Measurements from ENCODE around the gene MYO9A.
"Not testable (repeated sequence)": the region's sequence is repeated elsewhere in the genome, so short reads cannot be mapped to it uniquely, and the experiment has no call there.

The MYO9A gene

GRCh38 chr15:72034859-72035650 lies 82.9 kb downstream of the MYO9A start:
- no peak for DNase-seq (ENCODE audit: low read depth)
- TF ChIP-seq, protein P1, sequence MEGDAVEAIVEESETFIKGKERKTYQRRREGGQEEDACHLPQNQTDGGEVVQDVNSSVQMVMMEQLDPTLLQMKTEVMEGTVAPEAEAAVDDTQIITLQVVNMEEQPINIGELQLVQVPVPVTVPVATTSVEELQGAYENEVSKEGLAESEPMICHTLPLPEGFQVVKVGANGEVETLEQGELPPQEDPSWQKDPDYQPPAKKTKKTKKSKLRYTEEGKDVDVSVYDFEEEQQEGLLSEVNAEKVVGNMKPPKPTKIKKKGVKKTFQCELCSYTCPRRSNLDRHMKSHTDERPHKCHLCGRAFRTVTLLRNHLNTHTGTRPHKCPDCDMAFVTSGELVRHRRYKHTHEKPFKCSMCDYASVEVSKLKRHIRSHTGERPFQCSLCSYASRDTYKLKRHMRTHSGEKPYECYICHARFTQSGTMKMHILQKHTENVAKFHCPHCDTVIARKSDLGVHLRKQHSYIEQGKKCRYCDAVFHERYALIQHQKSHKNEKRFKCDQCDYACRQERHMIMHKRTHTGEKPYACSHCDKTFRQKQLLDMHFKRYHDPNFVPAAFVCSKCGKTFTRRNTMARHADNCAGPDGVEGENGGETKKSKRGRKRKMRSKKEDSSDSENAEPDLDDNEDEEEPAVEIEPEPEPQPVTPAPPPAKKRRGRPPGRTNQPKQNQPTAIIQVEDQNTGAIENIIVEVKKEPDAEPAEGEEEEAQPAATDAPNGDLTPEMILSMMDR (conservative IDR thresholded peaks at IDR 0.05; ENCODE audit: control insufficient read depth, insufficient read depth, low read depth, low read length) = no peak

DNA sequence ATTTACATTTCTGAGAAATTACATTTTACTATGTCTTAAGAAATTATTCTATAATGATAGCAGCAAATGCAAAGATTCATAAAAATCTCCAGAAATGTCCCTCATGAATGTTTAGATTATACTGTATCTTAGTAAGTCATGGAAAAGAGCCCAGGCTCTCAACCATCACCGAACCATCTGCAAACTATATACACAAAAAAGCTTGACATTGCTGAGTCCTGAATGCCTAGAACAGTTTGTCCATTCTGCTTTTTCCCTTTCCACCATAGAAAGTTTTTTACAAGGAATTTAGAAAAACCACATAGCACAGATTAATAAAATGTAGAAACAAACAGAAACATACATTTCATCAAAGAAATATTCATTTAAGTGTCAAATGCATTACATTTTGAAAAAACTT lies 83.6 kb downstream of the MYO9A start:
- H3K4me3 ChIP-seq (ENCODE audit: control insufficient read depth, low read depth, low read length) = no peak overlapping the region
- TF ChIP-seq, protein P1 (conservative IDR thresholded peaks at IDR 0.05; ENCODE audit: control insufficient read depth, insufficient read depth, low read depth, low read length) = no peak
- no peak for DNase-seq (ENCODE audit: low read depth)

More at GRCh38 chr15:72034859-72035650, 82.9 kb downstream of the MYO9A start:
- no peak overlapping the region for H3K4me3 ChIP-seq (ENCODE audit: control insufficient read depth, low read depth, low read length)

GRCh38 chr15:72033711-72034110 lies 84.2 kb downstream of the MYO9A start:
- no peak overlapping the region for H3K4me3 ChIP-seq (ENCODE audit: control insufficient read depth, low read depth, low read length)
- DNase-seq (ENCODE audit: low read depth) = peak; percentile 44
- TF ChIP-seq, protein P1 (conservative IDR thresholded peaks at IDR 0.05; ENCODE audit: control insufficient read depth, insufficient read depth, low read depth, low read length) = no peak

GRCh38 chr15:72033285-72033684 lies 84.7 kb downstream of the MYO9A start:
- no peak for DNase-seq (ENCODE audit: low read depth)
- TF ChIP-seq, protein P1 (conservative IDR thresholded peaks at IDR 0.05; ENCODE audit: control insufficient read depth, insufficient read depth, low read depth, low read length) = no peak
- H3K4me3 ChIP-seq (ENCODE audit: control insufficient read depth, low read depth, low read length) = no peak overlapping the region

DNA sequence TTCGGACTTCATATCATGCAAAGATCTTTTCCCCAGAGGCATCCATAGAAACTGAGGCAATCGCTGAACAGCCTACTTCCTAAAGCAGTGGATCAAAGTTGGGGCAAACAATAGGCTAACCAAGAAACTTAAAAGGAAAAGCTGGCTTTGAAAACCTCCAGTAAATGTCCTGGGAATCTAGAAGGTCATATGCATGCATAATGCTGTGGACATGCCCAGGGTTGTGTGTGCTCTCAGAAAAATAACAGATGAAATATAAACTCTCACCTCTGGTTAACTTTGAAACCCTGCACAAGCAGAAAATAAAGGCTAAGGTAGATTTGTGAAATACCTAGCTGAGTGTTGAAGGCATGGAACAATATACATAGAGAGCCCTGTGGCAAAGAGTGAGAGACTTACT lies 96.3 kb downstream of the MYO9A start:
- DNase-seq (ENCODE audit: low read depth) = no peak
- no peak overlapping the region for H3K4me3 ChIP-seq (ENCODE audit: control insufficient read depth, low read depth, low read length)
- TF ChIP-seq, protein P1 (conservative IDR thresholded peaks at IDR 0.05; ENCODE audit: control insufficient read depth, insufficient read depth, low read depth, low read length) = no peak

DNA sequence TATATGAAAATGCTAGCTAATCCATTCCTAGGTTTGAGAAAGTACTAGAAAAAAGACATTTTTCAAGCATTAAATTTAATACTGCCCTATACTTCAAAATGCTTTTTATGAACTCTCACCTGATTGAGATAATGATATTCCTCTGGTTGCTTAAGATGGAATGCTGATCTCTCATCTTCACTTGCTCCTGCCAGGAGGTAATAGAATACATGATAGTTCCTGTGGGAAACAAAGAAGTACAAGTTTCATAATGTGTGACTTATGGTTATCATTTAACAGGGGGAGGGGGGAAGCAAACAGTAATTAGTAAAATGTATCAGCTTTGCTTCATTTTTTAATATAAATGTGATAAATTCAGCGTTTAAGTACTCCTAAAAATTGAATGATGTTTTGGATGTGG lies 97.2 kb downstream of the MYO9A start:
- H3K4me3 ChIP-seq (ENCODE audit: control insufficient read depth, low read depth, low read length) = no peak overlapping the region
- TF ChIP-seq, protein P1 (conservative IDR thresholded peaks at IDR 0.05; ENCODE audit: control insufficient read depth, insufficient read depth, low read depth, low read length) = no peak
- no peak for DNase-seq (ENCODE audit: low read depth)

- DNase-seq (ENCODE audit: low read depth); H3K4me3 ChIP-seq (ENCODE audit: control insufficient read depth, low read depth, low read length): not testable (repeated sequence)
Observed at GRCh38 chr15:72014555-72014954, 103.4 kb downstream of the MYO9A start.

Data from fibroblast of mammary gland (primary cell).